Measurements from ENCODE around the gene SLC66A1.

The SLC66A1 gene

DNA sequence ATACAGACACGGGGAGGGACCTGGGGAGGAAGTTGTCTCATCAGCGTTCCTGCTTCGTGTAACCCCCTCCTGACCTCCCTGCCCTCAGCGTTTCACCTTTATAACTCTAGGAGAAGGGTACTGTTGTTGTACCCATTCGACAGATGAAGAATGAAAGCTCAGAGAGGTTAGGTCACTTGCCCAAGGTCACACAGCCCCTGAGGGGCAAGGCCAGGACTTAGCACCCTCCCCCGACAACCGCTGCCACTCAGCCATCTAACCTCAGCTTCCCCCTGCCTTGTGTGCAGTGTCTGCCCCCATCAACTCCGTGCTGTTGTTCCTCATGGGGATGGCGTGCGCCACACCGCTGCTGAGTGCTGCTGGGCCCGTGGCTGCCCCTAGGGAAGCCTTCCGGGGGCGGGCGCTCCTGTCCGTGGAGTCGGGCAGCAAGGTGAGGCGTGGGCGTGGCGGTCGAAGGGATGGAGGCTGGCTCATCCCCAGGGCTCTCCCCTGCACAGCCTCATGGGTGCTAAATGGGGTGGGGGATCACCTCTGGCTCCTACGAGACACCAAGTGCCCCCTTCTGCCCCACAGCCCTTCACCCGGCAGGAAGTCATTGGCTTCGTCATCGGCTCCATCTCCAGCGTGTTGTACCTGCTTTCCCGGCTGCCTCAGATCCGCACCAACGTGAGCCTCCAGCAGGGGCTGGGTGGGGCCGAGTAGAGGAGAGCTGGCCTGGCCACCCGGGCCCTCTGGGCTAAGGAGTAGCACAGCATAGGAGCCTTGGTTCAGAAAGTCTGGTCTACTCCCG, 14.0 kb downstream of the SLC66A1 start:
- DNase-seq (ENCODE audit: low read depth): no peak

DNA sequence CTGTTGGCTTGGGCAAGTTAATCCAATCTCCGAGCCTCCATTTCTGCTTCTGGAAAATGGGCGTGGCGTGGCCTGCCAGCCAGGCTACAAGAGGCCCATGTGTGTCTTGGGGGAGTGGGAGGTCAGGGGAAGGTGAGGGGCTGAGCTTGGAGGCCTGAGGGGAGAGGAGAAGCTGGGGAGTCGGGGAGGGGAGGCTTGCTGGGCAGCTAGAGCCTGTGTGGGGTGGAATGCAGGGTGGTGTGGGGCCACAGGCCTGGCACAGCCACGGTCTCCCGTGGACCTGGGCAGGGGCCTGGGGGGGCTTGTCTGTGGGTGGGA, 14.6 kb downstream of the SLC66A1 start:
- DNase-seq (ENCODE audit: low read depth): no peak

DNA sequence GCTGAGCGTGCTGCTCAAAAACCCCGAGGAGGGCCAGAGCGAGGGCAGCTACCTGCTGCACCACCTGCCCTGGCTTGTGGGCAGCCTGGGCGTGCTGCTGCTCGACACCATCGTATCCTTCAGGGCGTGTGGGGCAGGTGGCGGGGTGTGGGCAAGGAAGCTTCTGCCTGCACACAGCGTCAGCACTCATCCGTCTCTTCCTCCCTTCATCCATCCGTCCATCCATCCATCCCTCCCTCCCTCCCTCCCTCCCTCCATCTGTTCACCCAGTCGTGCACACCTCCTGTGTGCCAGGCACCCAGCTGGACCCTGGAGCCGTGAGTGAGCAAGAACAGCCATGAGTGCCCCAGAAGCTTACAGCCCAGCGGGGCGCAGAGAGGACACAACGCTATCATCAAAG, 15.2 kb downstream of the SLC66A1 start:
- no peak for DNase-seq (ENCODE audit: low read depth)

DNA sequence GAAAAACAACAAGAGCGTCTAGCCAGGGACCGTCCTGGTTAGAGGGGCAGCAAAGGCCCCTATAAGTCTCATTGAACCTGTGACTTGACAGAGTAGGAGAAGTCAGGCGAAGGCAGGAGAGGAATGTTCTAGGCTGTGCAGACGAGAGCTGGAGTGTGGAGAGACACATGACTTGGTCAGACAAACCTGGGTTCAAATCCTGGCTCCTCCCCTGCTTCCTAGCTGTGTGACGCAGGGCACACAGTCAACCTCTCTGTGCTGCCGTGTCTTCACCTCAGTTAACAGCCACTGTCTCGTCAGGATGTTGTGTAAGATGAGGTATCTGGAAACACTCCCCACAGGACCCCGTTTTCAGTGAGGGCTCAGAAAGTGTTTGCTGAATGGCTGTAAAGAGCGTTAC, 15.6 kb downstream of the SLC66A1 start:
- DNase-seq (ENCODE audit: low read depth): no peak

DNA sequence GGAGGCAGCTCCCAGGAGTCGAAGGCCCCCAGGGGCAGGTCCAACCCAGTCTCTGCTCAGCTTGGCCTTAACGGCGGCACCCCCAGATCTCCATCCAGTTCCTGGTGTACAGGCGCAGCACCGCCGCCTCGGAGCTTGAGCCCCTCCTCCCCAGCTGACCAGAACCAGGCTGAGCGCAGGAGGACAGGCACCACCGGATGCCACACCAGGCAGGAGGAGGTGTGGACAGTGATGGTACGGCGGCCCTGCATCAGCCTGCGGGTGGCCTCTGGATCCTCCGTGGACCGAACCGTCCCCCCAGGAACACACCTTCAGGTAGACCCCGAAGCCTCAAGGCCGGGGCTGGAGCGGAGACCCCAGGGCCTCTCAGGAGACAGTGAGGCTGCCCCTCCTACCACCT, 16.4 kb downstream of the SLC66A1 start:
- no peak for DNase-seq (ENCODE audit: low read depth)

DNA sequence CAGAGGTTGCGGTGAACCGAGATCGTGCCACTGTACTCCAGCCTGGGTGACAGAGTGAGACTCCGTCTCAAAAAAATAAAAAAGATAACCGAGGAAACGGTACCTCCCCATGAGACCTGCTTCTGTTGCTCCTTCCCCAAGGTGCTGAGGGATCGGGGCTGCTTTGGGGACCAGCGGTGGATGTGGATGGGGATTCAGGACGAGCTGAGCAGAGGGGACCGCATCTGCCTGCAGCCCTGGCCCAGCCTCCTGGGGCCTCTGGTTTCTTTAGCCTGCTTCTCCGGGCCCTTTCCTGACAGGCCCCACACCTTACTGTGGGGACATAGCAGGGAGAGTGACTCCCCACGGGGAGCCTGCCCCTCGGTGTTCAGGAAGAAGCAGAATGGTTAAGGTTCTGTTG, 17.1 kb downstream of the SLC66A1 start:
- no peak for DNase-seq (ENCODE audit: low read depth)

DNA sequence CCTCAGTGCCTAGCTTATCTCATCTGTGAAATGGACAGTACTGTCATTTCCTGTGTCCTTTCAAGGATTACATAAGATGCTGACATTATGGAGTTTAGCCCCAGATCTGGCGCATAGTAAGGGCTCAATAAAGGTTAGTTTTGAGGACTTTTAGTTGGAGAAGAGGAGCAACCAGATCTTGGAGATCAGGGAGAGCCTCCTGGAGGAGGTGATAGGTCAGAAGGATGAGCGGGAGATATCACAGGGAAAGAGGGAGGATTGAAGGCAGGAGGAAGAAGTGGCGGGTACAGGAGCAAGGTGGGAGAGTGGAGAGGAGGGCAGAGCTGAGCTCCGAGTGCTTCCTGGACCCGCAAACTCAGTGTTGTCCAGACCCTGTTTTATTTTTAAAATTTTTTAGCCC, 17.5 kb downstream of the SLC66A1 start:
- DNase-seq (ENCODE audit: low read depth): no peak

DNA sequence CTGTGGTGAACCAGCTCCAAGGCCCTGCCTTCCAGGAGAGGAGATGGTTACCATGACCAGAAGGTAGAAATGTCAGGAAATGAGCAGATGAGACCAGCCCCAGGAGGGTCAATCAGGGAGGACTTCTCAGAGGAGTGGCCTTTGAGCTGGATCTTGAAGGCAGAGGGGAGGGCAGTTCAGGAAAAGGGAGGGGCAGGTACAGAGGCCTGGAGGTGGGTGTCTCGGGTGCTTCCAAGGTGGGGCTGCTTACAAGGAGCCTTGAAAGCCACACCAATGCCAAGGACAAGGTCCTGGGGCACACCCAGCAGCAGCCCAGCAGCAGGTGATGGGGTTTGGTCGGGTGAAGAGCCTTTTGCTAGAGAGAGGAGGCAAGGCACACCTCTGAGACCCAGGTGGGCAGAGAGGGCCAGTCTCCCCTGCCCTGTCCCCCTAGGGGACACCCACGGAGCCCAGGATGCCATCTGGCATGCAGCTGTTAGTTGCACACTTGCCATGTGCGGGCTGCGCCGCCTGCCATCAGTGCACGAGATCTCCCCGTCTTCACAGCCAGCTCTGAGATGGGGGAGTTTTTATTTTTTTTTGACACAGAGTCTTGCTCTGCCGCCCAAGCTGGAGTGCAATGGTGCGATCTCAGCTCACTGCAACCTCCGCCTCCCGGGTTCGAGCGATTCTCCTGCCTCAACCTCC, 18.5 kb downstream of the SLC66A1 start:
- DNase-seq (ENCODE audit: low read depth): no peak

DNA sequence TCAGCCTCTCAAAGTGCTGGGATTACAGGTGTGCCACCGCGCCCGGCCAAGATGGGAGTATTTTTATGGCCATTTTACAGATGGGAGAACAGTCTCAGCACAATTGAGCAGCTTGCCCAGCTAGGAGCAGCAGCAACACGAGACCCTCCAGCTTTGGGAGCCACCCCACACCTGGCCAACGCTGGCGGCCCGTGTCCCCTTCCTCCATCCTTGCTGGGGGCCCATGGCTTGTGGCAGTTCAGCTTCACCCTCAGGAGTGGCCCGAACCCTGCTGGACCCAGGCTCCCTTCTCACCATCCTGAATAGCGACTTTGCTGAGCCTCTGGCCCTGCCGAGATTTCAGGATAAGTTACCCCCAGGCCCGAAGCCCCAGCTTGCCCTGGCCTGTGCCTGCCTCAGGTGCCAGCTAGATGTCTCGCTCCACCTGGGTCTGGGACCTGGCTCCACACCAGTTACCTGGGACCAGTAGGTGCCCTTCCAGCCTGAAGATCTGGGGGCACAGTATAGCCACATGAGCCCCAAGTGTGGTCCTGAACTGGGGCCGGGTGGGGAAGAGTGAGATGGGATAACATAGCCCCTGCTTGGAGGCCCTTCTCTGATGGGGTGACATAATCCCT, 19.2 kb downstream of the SLC66A1 start:
- DNase-seq (ENCODE audit: low read depth): no peak

DNA sequence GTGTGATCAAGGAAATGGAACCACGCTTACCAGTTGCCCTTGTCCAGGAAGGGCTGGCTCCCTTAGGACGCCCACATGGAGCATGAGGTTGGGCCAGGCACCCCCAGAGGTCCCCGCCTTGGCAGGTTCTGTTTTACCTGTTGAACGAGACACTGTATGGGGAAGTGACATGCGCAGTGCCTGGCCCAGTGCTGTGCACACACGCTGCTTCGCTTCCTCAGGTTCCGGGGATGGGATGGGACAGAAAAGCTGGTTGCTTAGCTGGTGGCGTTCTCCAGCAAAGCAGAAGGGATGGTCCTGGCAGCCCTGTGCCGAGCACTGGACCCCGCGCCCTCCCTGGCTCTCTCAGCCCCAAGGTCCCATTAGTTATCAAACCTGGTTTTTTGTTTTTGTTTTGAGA, 20.7 kb downstream of the SLC66A1 start:
- no peak for DNase-seq (ENCODE audit: low read depth)

DNA sequence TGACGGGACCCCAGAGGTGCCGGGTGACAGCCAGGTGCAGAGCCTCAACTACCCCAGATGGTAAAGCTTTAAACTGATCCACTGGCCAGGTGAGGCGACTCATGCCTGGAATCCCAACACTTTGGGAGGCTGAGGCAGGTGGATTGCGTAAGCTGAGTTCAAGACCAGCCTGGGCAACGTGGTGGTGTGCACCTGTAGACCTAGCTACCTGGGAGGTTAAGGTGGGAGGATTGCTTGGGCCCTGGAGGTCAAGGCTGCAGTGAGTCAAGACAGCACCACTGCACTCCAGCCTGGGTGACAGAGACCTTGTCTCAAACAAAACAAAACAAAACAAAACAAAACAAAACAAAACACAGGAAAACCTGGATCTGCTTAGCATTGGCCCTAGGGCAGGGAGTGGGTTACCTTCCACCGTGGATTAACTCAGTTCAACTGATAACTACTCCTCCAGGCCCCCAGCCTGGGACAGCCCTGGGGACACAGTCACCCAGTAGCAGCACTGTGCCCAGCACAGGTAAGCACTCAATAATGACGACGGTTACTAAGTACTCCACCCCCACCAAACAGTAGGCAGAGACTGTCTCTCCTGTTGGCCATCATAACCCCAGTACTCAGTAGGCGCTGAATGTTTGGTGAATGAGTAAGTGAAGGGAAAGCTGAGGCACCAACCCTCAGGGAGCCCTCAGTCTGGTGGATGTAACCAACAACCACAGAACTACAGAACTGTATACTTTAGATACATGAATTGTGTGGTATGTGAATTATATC, 21.6 kb downstream of the SLC66A1 start:
- no peak for DNase-seq (ENCODE audit: low read depth)

DNA sequence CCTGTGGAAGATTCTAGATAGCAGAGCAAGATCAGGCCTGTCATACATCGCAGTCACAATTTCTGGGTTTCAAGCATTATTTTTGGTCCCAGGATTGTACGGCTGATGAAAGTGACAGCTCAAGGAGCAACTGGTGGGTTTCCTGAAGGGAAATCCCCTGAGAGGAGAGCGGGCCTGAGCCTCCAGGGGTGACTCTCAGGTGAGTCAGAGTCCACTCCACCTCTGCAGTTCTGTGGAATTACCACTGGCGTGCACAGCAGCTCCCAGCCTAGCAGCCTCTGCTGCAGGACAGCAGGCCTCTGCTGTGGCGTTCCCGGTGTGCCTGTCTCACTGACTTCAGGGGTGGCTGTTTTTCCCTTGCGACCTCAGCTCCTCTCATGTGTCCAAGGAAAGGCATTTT, 24.4 kb downstream of the SLC66A1 start:
- DNase-seq (ENCODE audit: low read depth): no peak

DNA sequence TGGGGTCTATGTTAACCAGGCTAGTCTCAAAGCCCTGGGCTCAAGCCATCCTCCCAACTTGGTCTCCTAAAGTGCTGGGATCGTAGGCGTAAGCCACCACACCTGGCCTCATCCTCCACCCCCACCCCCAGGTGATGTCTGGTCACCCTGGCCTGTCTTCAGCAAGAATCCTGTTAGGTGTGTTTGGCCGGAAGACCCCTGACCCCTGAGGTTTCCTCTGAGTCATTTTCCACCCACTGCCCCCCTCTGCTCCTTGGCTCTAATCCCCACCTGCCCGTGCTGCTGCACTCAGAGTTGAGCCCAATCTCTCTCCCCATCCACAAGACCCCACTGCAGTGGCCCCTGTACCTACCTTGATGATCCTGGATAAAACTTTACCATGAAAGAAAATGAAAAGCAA, 25.2 kb downstream of the SLC66A1 start:
- DNase-seq (ENCODE audit: low read depth): no peak

DNA sequence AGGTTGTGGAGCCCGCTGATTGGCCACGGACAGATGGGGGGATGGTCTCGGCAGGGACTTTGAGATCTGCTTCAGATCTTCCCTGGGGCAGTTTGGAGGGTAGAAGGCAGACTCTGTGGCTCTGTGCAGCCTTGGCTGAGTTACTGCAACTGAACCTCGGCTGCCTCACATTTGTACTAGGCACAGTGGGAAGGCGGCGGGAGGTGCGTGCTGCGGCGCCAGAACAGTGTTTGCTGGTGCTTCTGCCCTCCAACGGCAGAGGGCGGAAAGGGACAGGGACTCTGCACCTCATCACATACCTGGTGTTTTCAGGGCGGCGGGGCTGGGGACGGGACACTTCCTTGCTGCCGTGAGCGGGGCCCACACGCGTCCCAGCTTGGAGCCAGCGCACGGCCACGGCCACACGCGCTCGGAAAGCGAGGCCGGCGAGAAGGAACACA, 26.2 kb downstream of the SLC66A1 start:
- DNase-seq (ENCODE audit: low read depth): no peak

DNA sequence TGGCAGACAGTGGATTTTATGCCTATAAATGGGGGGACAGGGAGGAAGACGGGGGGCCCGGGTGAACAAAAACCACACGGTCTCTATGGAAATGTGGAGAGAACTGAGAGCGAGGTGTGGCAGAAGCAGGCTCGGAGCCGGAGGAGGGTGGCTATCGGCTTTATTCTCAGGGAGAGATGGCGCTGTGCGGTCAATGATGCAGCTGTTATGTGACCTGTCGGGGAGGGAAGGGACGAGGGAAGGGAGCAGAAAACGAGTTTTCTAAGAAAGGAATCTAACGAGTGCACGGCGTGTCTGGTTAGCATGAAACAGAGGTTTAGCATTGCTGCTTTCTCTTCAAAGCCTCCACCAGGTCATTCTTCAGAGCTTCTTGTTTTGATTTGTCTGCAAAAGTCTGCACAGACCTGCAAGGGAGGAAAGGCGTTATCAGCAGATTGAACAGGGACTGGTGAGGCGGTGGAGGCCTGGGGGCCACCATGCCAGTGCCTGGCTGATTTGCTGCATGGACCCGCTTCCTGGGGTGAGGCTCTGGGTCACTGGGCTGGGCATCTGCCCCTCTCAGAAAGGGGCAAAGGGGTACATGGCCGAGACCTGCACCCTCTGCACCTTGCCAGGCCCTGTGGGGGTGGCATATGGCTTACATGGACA, 27.2 kb downstream of the SLC66A1 start:
- DNase-seq (ENCODE audit: low read depth): no peak

DNA sequence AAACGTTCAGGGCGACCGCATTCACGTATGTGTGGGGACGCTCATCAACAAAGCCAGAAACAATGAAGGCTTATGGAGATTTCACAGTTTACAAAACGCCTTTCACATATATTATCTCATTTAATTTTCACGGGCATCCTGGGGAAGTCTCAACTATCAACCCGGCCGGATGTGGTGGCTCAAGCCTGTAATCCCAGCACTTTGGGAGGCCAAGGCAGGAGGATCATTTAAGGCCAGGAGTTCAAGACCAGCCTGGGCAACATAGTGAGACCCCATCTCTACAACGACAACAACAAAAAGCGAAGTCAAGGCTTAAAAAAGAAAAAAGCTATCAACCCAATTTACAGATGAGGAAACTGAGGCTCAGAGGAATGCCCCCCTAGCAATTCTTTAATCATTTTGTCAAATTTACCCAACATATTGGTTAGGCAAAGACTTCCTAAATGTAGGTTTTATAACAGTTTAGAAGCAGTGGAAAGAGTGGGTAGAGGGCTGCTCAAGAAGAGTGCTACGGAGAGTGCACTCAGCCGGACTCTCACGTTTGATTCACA, 28.3 kb downstream of the SLC66A1 start:
- no peak for DNase-seq (ENCODE audit: low read depth)

DNA sequence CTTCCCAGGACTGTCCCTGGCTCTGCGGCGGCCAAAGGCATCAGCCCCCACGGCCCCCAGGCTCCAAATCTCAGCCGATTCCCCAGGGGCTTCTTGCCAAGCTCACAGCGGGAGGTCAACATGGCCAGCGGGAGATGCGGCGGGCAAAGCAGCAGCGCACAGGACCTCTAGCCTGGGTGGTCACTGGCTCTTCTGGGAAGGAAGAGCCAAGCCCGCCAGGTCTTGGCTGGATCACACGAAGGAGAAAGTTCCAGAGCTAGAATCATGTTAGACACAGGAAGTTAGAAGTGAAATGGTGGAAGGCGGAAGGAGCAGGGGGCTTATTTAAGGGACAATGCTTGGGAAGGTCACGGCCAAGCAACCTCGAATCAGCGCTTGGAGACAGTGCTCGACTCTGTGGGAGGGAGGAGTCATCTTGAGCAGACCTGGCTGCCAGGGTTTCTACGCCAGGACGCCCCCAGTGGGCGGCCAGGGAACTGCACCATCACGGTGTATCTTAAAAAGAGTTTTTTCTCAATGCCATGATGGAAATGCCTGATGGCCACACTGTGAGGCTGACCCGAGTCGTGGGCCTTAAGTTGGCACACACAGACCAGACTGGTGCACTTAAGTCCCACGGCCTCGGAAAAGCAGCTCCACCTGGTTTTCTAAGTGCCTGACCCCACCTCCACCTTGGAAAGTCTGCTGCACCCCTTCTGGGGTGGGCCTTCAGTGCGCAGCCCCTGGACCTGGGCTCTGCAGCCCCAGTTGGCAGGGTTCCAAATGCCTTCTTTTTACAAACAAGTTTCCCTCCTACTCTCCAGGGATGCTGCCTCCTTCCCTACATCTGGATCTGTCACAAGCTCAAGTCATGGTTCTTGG, 29.3 kb downstream of the SLC66A1 start:
- DNase-seq (ENCODE audit: low read depth): peak; percentile 51

DNA sequence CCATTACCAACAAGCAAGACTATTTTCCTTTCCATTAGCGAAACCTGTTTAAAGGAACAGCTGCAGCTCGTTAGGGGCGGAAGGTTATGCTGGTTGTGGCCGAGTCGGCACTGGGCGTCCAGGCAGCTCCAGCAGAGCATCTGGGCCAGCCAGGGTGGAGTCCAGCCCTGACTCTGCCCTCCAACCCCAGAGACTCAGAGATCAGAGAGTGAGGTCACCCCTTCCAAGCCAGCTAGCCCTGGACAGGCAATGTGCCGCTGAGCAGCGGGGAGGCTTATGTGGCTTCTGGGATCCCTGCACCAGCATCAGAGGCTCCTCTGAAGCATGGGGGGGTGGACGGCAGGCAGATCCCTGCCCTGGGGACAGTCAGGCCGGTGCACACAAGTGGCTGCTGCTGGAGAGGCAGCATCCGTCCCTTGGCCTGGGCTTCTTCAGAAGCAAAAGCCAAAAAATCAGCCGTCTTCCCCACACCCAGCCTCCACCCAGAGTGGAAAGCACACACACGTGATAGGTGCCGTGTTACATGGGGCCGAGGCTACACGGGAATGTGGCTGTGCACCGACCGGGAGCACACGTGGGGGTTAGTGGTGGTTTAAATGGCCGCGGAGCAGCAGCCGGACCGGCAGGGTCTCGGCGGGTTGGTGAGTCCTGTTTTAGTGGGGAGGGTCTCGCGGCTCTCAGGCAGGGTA, 30.1 kb downstream of the SLC66A1 start:
- DNase-seq (ENCODE audit: low read depth): no peak

DNA sequence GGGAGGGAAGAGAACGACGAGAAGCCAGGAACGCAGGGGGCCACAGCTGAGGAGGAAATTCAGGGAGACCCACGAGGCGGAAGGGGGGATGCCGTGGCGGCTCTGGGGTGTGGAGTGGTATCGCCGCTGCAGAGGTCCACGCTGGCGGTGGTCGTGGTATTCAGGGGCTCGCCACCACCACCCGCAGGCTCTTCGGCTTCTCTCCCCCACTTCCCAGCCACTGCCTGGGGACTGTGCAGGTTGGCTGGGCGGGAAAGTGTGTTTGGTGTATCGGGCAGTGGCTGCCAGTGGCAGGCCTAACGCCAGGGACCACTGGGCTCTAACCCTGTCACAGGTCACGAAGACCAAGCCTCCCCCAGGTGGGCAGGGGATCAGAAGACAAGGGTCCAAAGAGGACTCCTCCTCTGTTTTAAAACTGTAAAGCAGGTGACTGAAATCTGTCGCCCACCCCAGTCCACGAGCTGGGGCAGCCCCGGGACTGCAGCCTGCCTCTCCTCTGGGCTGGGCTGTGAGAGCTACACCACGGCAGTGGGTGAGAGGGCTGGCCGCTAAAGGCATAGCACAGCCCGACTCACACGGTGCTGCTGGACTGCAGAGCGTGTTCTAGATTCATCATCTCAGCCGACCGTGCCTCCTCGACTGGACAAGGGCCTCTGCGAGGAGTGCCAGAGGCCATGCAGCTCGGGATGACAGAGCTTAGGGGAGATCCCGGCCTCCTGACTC, 30.9 kb downstream of the SLC66A1 start:
- DNase-seq (ENCODE audit: low read depth): no peak
